ENCODE data around the gene CD4.

Gene CD4

DNA sequence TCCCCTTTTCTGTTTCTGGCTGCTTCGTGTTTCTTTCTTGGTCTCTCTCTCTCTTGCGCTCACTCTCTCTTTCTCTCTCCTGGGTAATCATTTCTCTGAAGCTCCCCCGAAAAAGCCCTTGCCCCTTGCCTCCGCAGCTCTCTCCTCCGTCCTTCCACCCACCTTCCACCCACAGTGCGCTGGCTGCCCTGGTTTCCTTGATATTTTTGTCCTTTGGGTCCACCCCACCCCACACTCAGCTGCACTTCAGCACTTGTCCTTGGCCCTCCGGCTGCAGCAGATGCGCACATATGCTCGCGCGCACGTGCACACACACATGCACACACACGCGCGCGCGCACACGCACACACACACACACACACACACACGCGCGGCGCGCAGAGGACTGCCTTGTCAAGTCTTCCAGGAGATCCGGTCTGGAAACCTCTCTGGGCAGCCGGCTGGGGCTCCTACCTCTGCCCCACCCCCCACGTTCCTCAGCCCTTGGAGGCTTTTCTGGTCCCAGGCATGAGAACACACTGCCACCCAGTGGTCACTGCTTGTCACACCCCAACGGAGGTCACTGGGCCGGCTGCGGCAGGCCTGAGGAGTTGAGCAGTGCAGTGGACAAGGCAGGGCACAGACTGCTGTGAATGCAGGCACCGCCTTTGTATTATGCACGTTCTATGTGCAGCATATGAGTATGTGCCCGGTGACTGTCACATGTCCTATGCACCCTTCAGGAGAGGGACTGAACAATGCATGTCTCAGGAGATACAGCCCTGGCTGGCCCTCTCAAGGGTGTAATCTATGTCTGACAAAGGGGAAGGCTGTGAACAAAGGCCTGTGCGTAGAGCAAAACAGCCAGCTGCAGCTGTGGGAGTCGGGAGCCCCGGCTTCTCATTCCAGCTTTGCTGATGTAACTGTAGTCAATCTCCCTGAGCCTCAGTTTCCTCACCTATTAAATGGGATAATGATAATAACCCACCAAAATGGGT lies 10.5 kb upstream of the CD4 start:
- DNase-seq = peak; percentile 91

DNA sequence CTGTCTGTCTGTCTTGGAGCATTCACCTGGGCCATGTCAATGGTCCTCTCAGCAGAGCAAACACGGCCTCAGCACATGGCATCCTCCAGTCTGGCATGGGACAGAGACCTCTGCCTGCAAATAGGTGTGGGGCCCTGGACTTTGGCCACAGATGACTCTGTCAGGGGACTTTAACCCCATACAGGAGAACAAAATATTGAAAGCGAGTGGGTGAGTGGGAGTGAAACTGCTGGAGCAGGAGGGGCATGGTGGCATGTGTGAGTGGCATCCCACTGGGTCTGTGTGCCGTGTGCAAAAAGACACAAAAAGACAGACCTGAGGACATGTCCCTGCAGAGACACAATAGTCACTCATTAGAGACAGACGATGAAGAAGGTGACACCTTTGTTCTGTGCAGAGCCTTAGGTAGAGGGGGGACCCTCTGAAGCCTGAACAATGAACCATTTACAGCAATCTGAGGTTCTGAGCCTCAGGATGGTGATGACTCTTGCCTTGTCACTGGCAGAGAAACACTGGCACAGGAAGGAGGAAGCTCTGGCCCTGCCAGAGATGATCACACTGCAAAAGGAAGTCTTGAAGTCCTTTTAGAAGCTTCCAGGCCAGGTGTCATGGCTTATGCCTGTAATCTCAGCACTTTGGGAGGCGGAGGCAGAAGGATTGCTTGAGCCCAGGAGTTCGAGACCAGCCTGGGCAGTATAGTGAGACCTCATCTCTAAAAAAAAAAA lies 9.5 kb upstream of the CD4 start:
- no peak for DNase-seq

DNA sequence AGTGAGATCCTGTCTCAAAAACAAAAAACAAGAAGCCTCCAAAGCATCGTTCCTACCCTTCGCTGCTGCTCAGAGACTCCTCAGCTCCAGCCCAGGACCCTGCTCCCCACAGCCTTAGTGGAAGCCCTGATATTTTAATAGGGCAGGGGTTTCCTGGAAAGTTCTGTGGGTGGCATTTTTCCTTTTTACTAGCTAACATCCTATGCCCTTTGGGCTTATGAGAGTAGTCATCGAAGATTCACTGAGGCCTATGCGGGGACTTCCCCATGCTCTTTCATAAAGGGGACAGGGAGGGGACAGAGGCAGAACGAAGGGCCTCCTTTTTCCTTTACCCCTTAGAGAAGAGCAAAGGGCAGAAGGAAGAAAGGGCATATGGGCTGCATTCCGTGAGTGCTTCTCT lies 8.8 kb upstream of the CD4 start:
- no peak for DNase-seq

DNA sequence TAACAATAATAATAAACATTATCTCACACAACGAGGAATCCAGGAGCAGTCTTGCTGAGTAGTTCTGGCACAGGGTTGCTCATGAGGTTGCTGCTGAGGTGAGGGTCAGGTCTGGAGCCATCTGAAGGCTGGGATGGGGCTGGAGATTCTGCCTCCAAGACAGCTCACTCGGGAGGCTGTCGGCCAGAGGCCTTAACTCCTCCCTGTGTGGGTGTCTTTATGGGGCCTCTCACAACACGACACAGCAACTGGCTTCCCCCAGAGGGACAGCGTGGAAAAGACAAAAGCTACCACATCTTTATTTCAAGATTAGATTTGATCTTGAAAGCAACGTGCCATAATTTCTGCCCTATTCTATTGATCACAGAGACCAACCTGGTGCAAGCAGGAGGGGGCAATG lies 7.2 kb upstream of the CD4 start:
- no peak for DNase-seq

DNA sequence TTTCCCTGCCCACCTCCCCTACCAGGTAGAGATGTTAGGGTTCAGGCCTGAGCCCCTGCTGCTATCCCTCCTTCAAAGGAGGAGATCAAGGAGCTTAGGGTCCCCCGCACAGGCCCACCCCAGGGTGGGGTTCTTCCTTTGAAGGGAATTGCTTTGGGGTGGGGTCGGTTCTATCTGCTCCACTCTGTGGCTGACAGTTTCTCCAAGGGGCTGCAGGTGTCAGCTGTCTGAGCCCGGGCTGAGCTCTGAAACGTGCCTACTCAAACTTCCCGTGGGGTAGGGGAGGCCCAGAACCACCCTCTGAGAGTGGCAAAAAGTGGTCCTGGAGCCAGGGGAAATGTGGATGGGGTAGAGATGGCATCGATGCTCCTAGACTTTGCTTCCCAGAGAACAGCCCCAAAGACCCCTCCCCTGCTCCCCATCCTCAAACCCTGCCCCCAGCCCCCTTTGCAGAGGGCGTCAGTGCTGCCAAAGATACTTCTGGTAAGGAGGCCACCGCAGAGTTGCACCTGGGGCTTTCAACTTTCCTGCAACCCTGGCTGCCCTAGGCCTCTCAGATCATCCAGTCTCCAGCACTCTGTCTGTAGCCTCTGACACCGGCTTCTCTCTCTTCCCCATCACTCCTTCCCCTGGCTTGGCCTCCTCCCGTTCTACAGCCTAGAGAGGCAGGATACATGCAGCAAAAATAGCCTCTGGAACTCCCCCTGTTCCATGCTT lies 6.3 kb upstream of the CD4 start:
- DNase-seq = no peak

DNA sequence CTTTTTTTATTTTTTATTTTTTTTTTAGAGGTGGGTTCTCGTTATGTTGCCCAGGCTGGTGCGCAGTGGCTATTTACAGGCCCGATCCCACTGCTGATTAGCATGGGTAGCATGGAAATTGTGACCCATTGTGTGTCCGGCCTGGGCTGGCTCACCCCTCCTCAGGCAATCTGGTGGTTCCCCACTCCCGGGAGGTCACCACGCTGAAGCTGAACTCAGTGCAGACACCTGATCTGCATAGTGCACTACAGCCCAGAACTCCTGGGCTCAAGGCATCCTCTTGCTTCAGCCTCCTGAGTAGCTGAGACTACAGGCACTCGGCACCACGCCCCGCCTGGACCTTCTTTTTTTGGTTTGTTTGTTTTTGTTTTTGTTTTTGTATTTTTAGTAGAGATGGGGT lies 5.5 kb upstream of the CD4 start:
- DNase-seq = no peak

DNA sequence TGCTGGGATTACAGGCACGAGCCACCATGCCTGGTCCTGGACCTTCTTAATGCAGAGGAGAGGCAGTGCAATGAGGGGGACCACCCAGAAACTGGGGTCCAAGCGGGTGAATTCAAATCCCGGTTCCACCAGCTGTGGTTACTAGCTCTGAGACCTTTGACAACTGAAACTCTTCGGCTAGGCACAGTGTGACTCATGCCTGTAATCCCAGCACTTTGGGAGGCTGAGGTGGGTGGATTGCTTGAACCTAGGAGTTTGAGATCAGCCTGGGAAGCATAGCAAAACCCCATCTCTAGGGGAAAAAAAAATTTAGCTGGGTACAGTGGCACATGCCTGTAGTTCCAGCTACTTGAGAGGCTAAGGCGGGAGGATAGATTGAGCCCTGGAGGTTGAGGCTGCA lies 5.0 kb upstream of the CD4 start:
- DNase-seq = no peak

DNA sequence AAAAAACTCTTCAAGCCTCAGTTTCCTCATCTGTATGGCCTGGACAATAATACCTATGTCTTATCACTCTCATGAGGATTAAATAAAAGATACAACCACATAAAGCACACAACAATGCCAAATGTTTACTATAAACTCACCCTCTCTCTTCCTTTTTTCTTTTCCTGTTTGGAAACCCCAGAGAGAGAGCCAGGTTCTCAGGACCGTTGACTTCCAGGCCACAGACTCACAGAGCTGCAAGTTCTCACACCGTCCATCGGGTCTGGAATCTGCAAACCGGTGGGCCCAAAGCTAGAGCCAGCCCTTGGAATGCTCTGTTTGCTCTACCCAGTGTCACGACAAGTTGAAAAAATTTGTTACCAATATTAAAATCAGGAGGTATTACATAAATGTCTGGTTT lies 4.6 kb upstream of the CD4 start:
- no peak for DNase-seq

DNA sequence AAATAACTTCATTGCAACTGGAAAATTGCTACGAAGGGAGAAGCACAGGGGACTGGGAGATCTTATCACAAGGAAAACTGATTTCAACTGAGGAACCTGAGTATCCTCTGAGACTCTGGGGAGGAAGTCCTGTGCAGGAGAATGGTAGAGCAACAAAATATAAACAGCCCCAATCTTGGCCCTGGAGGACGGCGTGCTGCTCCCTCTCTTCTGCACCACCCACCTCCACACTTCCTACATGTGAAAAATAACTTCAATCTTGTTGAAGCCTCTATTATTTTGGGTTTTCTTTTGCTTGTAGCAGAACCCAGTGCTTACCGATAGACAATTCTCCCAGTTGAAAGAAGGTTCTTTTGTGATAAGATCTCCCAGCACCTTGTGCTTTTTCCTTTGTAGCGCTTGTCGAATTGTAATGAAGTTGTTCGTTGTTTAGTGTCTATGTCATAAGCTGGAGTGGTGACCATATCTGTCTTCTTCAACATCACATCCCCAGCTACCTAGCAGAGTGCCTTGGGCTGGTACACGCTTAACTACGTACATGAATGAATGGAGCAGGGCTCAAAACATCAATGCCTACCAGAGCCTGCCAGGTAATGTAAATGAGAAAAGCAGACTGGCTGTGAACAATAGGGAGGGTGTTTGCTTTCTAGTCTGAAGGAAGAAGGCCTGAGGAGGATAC lies 2.8 kb upstream of the CD4 start:
- DNase-seq = no peak

DNA sequence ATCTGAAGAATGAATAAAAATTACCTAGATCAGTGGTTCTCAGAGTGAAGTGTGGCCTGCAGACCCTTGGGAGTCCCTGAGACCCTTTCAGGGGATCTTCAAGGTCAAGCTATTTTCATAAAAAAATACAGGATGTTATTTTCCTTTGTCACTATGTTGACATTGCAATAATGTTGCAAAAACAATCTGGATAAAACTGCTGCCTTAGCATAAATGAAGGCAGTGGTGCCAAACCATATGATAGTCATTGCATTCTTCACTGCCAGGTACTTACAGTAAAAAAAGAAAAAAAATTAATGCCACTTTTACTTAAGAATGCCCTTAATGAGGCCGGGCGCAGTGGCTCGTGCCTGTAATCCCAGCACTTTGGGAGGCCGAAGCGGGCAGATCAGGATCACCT lies 2.0 kb upstream of the CD4 start:
- no peak for DNase-seq

DNA sequence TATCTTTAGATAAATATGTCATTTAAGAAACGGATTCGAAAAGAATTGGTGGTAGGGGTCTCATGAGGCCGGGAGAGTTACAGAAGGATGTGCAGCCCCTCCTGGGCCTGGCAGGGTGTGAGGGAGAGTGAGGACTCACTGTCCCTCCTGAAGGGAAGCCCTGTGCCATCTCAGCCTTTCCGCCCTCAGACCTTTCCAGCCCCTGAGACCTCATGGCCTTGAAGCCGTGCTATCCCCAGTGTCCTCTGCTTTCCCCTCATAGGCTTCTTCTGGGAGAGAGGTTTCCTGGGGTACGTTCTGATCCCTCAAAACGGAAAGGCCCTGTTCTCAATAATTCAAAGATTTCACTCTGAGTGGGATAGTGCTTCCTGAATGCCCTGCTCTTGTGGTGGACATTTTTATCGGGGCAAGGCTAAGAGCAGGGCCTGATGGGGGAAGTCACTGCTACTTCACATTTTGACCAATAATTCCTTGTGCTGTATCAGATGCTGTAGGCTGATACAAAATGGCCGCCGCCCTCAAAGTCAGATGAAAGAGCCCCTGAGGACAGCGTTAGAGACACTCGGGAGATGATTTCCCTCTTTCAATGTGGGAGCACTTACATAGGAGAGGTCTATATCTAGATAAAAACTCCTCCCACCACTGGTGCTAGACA lies 1.3 kb downstream of the CD4 start:
- no peak for DNase-seq

DNA sequence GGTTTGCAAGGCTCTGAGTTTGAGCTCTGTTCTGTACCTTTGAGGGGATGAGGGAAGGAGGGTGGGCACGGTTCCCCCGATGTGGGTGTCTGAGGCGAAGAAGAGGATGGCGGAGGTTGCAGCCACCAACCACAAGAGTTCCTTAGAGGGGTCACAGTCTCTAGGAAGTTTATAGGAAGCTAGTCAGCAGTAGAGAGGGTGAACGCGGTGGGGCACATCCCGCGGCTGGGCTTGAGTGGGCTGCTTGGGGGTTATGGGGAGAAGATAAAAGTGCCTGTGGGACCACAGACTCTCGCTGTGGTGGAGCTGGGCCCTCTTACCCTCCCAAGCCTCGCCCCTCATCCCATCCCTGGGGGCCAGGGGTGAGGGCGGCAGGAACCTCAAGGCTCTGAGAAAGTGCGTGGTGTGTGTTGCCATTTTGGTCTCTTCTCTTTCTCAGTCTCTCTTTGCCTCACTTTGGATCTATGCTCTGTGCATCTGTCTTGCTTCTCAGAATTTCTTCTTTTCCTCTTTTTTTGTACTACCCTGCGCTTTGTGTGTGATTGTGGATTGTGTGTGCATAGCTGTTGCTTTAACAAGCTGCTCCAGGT lies 2.7 kb downstream of the CD4 start:
- no peak for DNase-seq

DNA sequence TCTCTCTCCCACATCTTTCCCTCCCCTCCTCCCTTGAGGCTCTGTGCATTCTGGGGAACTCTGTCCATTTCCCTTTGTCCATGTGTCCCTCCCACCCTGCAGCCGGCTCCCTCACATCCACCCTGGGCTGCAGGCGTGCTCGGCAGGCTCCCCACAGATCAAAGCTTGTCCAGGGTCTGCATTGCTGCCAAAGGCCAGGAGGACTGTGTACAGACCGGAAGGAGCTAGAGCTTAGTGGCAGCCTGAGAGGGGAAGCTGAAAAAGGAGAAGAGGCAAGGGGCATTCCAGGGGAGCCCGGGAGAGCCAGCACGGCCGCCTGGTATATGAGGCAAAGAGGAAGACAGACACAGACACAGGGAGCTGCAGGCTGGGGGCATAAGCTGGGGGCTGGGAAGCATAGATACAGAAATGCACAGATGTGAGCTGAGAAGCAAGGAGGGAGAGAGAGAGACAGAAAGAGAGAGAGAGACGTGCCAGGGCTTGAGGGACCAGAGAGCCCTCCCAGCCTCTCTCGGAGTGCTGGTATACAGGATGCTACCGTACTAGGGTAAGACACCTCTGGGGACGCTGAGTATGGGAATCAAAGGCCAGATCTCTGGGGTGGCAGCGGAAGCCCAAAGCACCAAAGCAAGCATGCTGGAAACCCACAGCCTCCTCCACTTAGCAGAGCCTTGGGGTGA lies 3.3 kb downstream of the CD4 start:
- no peak for DNase-seq

DNA sequence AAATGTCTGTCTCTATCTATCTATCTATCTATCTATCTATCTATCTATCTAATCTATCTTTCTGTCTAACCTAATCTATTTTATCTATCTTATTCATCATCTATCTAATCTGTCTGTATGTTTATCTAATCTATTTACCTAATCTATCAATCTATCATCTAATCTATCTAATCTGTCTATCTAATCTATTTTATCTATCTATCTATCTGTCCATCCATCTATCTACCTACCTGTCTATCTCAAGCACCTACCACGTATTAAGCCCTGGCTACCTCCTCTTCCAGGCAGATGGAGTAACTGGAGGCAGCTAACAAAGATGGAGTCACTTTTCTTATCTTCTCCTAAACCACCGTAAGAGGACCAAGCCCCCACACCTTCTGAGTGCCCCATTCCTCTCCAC lies 5.8 kb downstream of the CD4 start:
- DNase-seq = no peak

DNA sequence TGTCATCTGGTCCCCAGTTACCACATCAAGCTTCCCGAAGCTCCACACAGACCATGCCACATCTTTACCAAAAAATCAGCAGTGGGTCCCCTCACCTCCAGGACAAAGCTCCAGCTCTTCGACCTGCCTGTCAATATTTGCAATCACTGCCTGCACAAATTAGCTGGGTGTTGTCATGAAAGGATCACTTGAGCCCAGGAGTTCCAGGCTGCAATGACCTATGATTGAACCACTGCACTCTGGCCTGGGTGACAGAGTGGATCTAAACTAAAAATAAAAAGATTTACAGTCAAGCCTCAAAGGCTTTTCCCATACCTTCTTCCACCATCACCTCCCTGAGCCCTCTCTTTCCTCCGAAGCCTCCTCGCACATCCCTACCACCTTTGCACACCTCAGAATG lies 7.2 kb downstream of the CD4 start:
- no peak for DNase-seq

DNA sequence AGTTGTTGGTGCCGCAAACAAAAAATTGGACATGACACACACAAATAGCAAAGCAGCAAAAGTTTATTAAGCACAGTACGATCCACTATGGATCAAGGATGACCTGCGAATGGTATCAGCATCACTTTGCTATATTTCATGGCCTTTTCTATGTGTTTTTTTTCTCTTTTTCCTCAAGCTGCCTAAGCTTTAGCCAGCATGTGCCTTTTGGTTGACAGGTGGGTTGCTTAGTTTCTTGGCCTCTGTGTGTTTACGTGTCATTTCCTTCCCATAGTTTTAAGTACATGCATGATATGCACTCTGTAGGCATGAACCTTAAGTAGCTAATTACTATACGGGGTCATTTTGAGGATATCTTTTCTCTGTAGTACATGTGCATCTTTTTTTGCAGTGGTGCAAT lies 9.8 kb downstream of the CD4 start:
- no peak for DNase-seq

DNA sequence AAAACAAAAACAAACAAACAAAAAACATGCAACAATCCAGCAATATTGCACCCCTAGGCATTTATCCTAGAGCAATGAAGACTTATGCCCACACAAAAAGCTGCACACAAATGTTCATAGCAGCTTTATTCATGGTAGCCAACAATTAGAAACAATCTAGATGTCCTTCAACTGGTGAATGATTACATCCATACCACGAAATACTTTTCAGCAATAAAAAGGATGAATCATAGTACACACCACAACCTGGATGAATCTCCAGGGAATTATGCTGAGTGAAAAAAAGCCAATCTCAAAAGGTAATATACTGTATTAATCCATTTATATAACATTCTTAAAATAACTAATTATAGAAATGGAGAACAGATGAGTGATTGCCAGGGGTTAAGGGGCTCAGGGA lies 17.8 kb downstream of the CD4 start:
- no peak for DNase-seq

DNA sequence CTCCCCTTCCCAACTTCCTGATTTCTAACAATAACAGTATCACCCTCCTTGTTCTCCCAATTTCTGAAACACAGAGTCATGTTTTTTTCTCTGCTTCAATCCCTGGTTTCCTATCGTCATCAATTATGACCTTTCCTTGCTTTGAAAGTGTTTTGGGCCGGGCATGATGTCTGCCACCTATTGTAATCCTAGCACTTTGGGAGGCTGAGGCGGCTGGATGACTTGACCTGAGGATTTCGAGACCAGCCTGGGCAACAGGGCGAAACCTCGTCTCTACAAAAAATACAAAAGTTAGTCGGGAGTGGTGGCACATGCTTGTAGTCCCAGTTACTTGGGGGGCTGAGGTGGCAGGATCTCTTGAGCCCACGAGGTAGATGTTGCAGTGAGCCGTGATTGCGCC lies 19.7 kb downstream of the CD4 start:
- DNase-seq = no peak

DNA sequence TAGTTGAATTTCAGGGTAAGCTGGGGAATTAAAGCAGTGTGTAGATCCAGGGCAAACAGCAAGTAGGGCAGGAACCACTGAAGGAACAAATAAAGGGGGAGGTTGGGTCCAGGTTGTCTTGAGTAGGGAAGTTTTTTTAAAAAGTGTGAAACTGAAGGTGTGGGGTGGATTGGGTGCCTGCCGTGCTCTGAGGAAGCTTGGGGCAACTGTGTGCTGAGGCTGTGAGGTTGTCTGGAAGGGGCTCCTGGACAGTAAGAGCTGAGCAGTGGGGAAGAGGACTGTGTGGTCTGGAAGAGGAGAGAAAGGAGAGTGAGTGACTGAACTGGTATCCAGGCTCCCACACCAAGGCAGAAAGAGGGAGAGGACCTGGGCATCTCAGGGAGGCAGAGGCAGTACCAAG lies 21.4 kb downstream of the CD4 start:
- no peak for DNase-seq

DNA sequence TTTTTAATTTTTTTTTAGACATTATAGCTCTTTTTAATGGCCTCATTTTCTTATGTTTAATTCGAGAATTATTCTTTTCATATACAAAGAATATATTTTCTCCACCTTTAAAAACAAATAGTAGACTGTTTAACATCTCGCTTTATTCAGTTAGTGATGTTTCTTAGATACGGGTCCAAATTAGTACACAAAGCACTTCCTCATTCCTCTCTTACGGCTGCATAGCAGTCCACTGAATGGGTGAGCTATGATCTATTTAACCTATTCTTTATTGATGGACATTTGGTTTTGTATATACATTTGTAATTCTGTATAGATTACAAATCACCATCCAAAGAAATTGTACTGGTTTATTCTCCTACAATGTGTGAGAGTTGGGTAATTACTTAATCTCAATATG lies 24.0 kb downstream of the CD4 start:
- DNase-seq = no peak

DNA sequence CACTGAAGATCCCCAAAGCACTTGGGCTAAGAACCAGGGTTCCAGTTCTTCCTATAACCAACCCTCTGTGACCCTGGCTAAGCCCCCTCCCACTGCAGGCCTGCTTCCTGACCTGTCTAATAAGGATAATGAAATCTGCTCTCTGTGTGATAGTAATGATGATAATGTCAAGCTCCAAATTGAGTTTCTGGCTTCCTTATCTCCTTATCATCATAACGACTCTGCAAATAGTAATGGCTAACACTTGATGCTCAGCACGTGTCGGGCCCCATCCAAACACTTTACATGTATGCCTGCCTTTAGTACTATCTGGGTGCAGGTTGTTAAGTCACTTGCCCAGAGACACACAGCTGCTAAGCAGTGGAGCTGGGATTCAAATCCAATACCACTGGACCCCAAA lies 27.3 kb downstream of the CD4 start:
- DNase-seq = no peak

DNA sequence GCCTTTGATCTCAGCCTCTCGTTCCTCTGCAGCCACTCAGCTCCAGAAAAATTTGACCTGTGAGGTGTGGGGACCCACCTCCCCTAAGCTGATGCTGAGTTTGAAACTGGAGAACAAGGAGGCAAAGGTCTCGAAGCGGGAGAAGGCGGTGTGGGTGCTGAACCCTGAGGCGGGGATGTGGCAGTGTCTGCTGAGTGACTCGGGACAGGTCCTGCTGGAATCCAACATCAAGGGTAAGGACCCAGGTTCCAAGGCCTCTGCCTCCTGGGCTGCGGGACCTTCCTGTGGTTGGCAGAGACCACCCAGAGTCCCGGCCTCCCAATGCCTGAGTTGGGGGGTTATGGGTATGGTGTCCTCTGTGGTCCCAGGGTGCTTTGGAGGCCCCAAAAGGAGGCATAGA lies 27.8 kb downstream of the CD4 start:
- DNase-seq = no peak
